ENCODE measurements around the gene MATCAP1.
A peak's percentile ranks its signal among the peaks of the same experiment; 100 is the strongest.

MATCAP1 gene

DNA sequence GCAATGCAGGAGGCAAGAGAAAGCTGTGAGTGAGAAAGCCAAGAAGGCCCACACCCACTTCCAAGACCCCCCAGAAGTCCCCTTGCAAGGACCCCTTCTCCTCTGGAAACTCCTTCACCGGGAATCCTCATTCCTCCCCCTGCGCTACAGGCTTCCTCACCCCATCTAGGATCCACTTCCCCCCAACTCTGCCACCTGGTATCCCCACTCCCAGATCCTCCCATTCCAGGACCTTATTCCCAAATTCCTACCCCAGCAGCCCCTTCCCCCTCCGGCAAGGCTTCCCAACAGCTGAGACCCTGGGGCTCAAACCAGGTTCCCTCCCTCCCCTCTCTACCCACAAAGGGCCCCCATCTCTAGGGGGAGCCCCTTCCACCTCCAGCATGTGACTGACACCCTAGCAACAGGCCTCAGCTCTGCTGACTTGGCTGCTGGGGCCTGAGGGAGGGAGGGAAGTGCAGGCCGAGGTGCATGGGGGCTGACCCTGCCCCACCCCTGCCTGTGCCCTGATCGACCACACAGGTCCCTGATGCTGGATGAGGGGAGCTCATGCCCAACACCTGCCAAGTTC is 17.1 kb downstream of the MATCAP1 start:
- H2AFZ ChIP-seq (ENCODE audit: low read depth), result no peak overlapping the region
- H4K20me1 ChIP-seq (ENCODE audit: insufficient read depth), result no peaks in the 10 kb centered on the region
- no peak for TF ChIP-seq CTCF (conservative IDR thresholded peaks at IDR 0.05; ENCODE audit: low read depth, low read length)
- H3K4me3 ChIP-seq (IDR thresholded peaks at IDR 0.05; ENCODE audit: insufficient read depth, low read depth, low read length), result no peak overlapping the region
- H3K27ac ChIP-seq, result no peak overlapping the region
- H3K4me1 ChIP-seq (ENCODE audit: low read depth, poor library complexity, severe bottlenecking), result peaks cover 62% of the 10 kb centered on the region
- H3K27me3 ChIP-seq (ENCODE audit: insufficient read depth, low read depth), result no peaks in the 10 kb centered on the region
- no peak overlapping the region; the same call in 1 of the 2 replicates for H3K4me2 ChIP-seq
- H3K9ac ChIP-seq, result no peak overlapping the region
- H3K36me3 ChIP-seq (ENCODE audit: insufficient read depth), result no peaks in the 10 kb centered on the region
- H3K79me2 ChIP-seq (ENCODE audit: insufficient read depth, low read depth), result no peaks in the 10 kb centered on the region

- Histone ChIP-seq H3K27me3 (ENCODE audit: insufficient read depth, low read depth) (no peaks in the 10 kb centered on the region), H3K4me2 (no peak overlapping the region), H3K27ac (no peak overlapping the region), H2AFZ (ENCODE audit: low read depth) (no peak overlapping the region), H4K20me1 (ENCODE audit: insufficient read depth) (no peaks in the 10 kb centered on the region), H3K9ac (no peak overlapping the region), H3K79me2 (ENCODE audit: insufficient read depth, low read depth) (no peaks in the 10 kb centered on the region), H3K36me3 (ENCODE audit: insufficient read depth) (no peaks in the 10 kb centered on the region), H3K4me3 (IDR thresholded peaks at IDR 0.05; ENCODE audit: insufficient read depth, low read depth, low read length) (no peak overlapping the region), H3K4me1 (ENCODE audit: low read depth, poor library complexity, severe bottlenecking) (peaks cover 62% of the 10 kb centered on the region)
- no peak for TF ChIP-seq CTCF (conservative IDR thresholded peaks at IDR 0.05; ENCODE audit: low read depth, low read length)
Measured at GRCh38 chr16:67166110-67166547, 17.6 kb downstream of the MATCAP1 start.

DNA sequence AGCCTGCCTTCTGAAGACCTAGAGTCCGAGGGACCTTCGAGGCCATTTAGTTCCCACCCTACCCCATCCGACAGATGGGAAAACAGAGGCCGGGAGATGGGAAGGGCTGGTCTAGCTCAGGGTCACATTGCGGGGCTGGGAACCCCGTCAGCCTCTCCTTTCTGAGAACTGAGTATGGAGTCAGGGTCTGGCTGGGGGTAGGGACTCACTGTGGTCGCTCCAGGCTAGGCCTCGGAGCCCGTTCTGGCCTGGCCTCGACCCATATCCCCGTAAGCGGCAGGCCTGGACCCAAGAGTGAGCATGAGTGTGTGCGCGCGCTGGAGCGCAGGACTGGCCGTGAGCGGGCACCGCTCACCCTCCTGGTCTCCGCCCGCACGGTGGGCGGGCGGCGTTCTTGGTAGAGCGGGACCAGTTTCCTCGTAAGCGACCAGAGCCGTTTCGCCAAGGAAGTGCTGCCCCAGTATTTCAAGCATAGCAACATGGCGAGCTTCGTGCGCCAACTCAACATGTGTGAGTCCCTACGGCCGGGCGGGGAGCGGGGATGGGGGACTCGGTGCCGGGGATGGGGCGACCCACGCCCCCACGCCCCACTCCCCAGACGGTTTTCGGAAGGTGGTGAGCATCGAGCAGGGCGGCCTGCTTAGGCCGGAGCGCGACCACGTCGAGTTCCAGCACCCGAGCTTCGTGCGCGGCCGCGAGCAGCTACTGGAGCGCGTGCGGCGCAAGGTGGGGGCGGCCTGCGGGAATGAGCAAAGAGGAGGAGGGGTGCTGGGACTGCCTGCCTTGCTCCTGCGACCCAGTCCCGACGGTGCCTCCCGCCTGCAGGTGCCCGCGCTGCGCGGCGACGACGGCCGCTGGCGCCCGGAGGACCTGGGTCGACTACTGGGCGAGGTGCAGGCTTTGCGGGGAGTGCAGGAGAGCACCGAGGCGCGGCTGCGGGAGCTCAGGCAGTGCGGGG is 18.4 kb downstream of the MATCAP1 start:
- H3K4me1 ChIP-seq (ENCODE audit: low read depth, poor library complexity, severe bottlenecking), result peaks cover 58% of the 10 kb centered on the region
- H3K36me3 ChIP-seq (ENCODE audit: insufficient read depth), result no peaks in the 10 kb centered on the region
- peak overlapping the region; percentile 44 for H3K4me2 ChIP-seq
- no peaks in the 10 kb centered on the region for H3K27me3 ChIP-seq (ENCODE audit: insufficient read depth, low read depth)
- no peaks in the 10 kb centered on the region for H4K20me1 ChIP-seq (ENCODE audit: insufficient read depth)
- H3K4me3 ChIP-seq (IDR thresholded peaks at IDR 0.05; ENCODE audit: insufficient read depth, low read depth, low read length), result no peak overlapping the region
- H3K9ac ChIP-seq, result no peak overlapping the region
- H2AFZ ChIP-seq (ENCODE audit: low read depth), result no peak overlapping the region
- TF ChIP-seq CTCF (conservative IDR thresholded peaks at IDR 0.05; ENCODE audit: low read depth, low read length), result no peak
- no peaks in the 10 kb centered on the region for H3K79me2 ChIP-seq (ENCODE audit: insufficient read depth, low read depth)
- H3K27ac ChIP-seq, result no peak overlapping the region

GRCh38 chr16:67164599-67165061 is 19.1 kb downstream of the MATCAP1 start, which contains the start of gene HSF4:
HSF4 (plus strand) TSS chr16:67164745; CDS start chr16:67164812, 67 bp downstream.
- no peak for TF ChIP-seq CTCF (conservative IDR thresholded peaks at IDR 0.05; ENCODE audit: low read depth, low read length)
- peaks cover 53% of the 10 kb centered on the region for H3K4me1 ChIP-seq (ENCODE audit: low read depth, poor library complexity, severe bottlenecking)
- H3K9ac ChIP-seq, result peak within 1 kb of the TSS; percentile 32; the same call in 1 of the 2 replicates
- no peaks in the 10 kb centered on the region for H4K20me1 ChIP-seq (ENCODE audit: insufficient read depth)
- H3K36me3 ChIP-seq (ENCODE audit: insufficient read depth), result no peaks in the 10 kb centered on the region
- no peaks in the 10 kb centered on the region for H3K27me3 ChIP-seq (ENCODE audit: insufficient read depth, low read depth)
- H3K27ac ChIP-seq, result no peak within 1 kb of the TSS; the same call in 1 of the 2 replicates
- H3K4me2 ChIP-seq, result peak within 1 kb of the TSS; percentile 44
- no peaks in the 10 kb centered on the region for H3K79me2 ChIP-seq (ENCODE audit: insufficient read depth, low read depth)
- H2AFZ ChIP-seq (ENCODE audit: low read depth), result peak within 1 kb of the TSS; percentile 47; the same call in 1 of the 2 replicates
- H3K4me3 ChIP-seq (IDR thresholded peaks at IDR 0.05; ENCODE audit: insufficient read depth, low read depth, low read length), result no peak within 1 kb of the TSS

All from KMS-11 (cell line).